Vagina (tissue), 2 donors: ENCODE data around the gene RPUSD2. TPM values are rescaled to one million over a fixed set of nuclear protein-coding genes. Genes with fewer than 3 reads are reported as not detected.

ENCODE experiments used
- DNase-seq, 2 donors: peaks; one replicate each; pipeline ENCODE4 v3.0.0-alpha.2; 2017; ENCODE audit errors: extremely low spot score in 2 of 2
- H3K27ac ChIP-seq: fragments of 200-600 bp; sonication (generic); one replicate; pipeline ENCODE4 v1.5.1; 2019
- H3K27me3 ChIP-seq: fragments of 200-600 bp; sonication (generic); one replicate; pipeline ENCODE4 v1.5.1; 2019
- H3K36me3 ChIP-seq, 2 donors: fragments of 200-600 bp; sonication (generic); one replicate each; pipeline ENCODE4 v1.5.1; 2017 to 2019
- H3K4me1 ChIP-seq: fragments of 200-600 bp; sonication (generic); one replicate; pipeline ENCODE4 v1.5.1; 2019
- H3K4me3 ChIP-seq, 2 donors: fragments of 200-600 bp; sonication (generic); 1 replicate in 1 of 2; 2 replicates in 1 of 2; pipeline ENCODE4 v1.5.1; 2016 to 2019
- H3K9me3 ChIP-seq: fragments of 200-600 bp; sonication (generic); one replicate; pipeline ENCODE4 v1.5.1; 2019
- POLR2A ChIP-seq, 2 donors: fragments of 450-650 bp; IDR thresholded peaks; one replicate each; pipeline ENCODE4 v1.6.1; 2017; ENCODE audit warnings: antibody characterized with exemption in 2 of 2, mild to moderate bottlenecking in 2 of 2, moderate library complexity in 2 of 2
- POLR2AphosphoS5 ChIP-seq, 2 donors: sonication (generic); formaldehyde crosslinking; IDR thresholded peaks; one replicate each; pipeline ENCODE4 v1.9.0; 2017; ENCODE audit warnings: antibody characterized with exemption in 2 of 2, mild to moderate bottlenecking in 2 of 2, low read depth in 1 of 2; ENCODE audit not compliant: insufficient read depth in 1 of 2
- intact Hi-C: fragments of 100-400 bp; cut with DNase I; formaldehyde crosslinking; loops from one replicate; pipeline ENCODE4 v1.15.1; 2023
- total RNA-seq: library from RNA; depleted of rRNA; stranded (reverse); fragments of >200 nt; gene quantifications from one replicate; pipeline ENCODE4 v1.2.3, GENCODE V29; 2016
- TF ChIP-seq, protein P1 (sequence below), 3 experiments: fragments of 450-650 bp in 2 of 3; fragments of 200-600 bp in 1 of 3; sonication (generic) in 1 of 3; IDR thresholded peaks; one replicate each; pipeline ENCODE4 v1.5.1; 2017 to 2019; ENCODE audit warnings: antibody characterized with exemption in 3 of 3, mild to moderate bottlenecking in 2 of 3, moderate library complexity in 2 of 3

The RPUSD2 gene
- total RNA-seq, 1 donor from 2014 or later, result 12.8 TPM

DNA sequence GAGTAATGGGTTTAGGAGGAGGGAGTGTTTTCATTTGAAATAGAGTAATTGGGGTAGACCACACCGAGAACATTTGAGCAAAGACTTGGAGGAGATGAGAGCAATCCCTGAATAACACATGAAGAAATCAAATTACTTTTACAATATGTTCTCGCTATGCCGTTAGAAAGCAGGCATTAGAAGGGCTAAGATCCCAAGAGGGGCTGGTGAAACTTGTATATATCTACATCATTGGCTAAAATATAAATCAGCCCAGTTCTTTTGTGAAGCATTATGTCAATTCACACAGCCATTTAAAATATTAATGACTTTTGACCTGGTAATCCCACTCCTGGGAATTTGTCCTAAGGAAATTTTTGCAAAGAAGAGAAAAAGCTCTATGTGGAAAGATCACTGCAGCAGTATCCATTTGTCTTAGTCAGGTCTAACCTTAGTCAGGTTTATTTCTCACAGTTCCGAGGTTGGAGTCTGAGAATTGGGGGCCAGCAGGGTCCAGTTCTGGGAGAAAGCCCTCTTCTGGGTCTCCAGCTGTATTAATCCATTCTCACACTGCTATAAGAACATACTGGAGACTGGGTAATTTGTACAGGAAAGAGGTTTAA lies 35.2 kb upstream of the RPUSD2 start:
- Histone ChIP-seq H3K27ac (no peak overlapping the region), H3K27me3 (no peaks in the 10 kb centered on the region), H3K4me1 (no peaks in the 10 kb centered on the region), H3K36me3 (no peaks in the 10 kb centered on the region), H3K9me3 (no peaks in the 10 kb centered on the region), H3K4me3 (no peak overlapping the region)
- TF ChIP-seq POLR2AphosphoS5 (IDR thresholded peaks at IDR 0.05; ENCODE audit: insufficient read depth in 1 of 2, low read depth in 1 of 2) (no peak), POLR2A (IDR thresholded peaks at IDR 0.05) (no peak)
- TF ChIP-seq, protein P1, sequence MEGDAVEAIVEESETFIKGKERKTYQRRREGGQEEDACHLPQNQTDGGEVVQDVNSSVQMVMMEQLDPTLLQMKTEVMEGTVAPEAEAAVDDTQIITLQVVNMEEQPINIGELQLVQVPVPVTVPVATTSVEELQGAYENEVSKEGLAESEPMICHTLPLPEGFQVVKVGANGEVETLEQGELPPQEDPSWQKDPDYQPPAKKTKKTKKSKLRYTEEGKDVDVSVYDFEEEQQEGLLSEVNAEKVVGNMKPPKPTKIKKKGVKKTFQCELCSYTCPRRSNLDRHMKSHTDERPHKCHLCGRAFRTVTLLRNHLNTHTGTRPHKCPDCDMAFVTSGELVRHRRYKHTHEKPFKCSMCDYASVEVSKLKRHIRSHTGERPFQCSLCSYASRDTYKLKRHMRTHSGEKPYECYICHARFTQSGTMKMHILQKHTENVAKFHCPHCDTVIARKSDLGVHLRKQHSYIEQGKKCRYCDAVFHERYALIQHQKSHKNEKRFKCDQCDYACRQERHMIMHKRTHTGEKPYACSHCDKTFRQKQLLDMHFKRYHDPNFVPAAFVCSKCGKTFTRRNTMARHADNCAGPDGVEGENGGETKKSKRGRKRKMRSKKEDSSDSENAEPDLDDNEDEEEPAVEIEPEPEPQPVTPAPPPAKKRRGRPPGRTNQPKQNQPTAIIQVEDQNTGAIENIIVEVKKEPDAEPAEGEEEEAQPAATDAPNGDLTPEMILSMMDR (IDR thresholded peaks at IDR 0.05), result no peak
- intact Hi-C loops, result no loop called here
- DNase-seq, result no peak

DNA sequence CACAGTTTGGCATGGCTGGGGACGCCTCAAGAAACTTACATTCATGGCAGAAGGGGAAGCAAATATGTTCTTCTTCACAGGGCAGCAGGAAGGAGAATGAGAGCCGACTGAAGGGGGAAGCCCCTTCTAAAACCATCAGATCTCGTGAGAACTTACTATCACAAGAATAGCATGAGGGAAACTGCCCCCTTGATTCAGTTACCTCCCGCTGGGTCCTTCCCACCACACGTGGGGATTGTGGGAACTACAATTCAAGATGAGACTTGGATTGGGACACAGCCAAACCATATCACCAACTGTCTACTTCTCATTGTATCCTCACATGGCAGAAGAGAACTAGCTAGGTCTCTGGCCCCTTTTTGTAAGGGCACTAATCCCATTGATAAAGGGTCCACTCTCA lies 34.7 kb upstream of the RPUSD2 start:
- intact Hi-C loops, result no loop called here
- Histone ChIP-seq H3K4me1 (no peaks in the 10 kb centered on the region), H3K4me3 (no peak overlapping the region), H3K27me3 (no peaks in the 10 kb centered on the region), H3K9me3 (no peaks in the 10 kb centered on the region), H3K27ac (no peak overlapping the region), H3K36me3 (no peaks in the 10 kb centered on the region)
- TF ChIP-seq, protein P1 (IDR thresholded peaks at IDR 0.05), result no peak
- TF ChIP-seq POLR2AphosphoS5 (IDR thresholded peaks at IDR 0.05; ENCODE audit: insufficient read depth in 1 of 2, low read depth in 1 of 2) (no peak), POLR2A (IDR thresholded peaks at IDR 0.05) (no peak)
- no peak for DNase-seq

DNA sequence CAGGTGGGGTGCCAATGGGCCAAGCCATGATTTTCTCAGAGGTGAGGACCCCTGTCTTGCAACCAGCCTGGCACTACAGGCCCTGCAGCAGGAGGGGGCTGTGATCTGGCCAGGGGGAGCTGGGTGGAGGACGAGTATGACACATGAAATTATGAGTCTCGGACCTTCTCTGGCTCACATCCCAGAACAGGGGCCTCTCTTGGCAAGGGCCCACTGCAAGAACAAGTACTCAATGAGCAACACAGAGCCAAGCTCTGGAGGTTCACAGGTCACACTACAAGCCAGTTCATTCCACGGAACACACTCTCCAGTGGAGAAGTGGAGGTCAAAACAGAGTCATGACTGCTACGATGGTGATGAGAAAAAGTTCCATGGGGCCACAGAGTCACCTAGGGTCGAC lies 32.6 kb upstream of the RPUSD2 start:
- Histone ChIP-seq H3K27ac (no peak overlapping the region), H3K27me3 (no peaks in the 10 kb centered on the region), H3K4me1 (no peaks in the 10 kb centered on the region), H3K4me3 (no peak overlapping the region), H3K36me3 (no peaks in the 10 kb centered on the region), H3K9me3 (no peaks in the 10 kb centered on the region)
- no peak for DNase-seq
- intact Hi-C loops, result no loop called here
- no peak for TF ChIP-seq POLR2AphosphoS5 (IDR thresholded peaks at IDR 0.05; ENCODE audit: insufficient read depth in 1 of 2, low read depth in 1 of 2)
- TF ChIP-seq POLR2A (IDR thresholded peaks at IDR 0.05), result no peak
- TF ChIP-seq, protein P1 (IDR thresholded peaks at IDR 0.05), result no peak

DNA sequence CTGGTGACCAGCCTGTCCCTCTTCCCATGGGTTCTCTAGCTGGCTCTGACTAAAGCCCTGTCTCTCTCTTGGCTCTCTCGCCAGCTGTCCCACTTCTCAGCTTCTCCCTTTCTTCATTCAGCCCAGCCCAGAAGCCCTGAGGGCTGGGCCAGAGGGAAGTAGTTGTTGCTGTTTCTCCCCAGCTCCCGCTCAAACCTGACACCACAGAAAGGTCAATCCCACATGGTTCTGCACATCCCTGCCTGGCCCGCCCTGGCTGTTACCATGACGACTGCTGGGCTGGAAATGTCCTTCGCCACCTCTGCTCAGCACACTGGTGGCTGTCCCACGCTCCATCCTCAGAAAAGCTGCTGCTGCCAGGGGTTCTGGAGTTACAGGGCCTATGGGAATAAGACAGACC lies 30.1 kb upstream of the RPUSD2 start:
- Histone ChIP-seq H3K4me1 (no peaks in the 10 kb centered on the region), H3K27ac (no peak overlapping the region), H3K9me3 (no peaks in the 10 kb centered on the region), H3K27me3 (no peaks in the 10 kb centered on the region), H3K36me3 (no peaks in the 10 kb centered on the region), H3K4me3 (no peak overlapping the region)
- intact Hi-C loops, result no loop called here
- no peak for DNase-seq
- TF ChIP-seq POLR2A (IDR thresholded peaks at IDR 0.05), result no peak
- TF ChIP-seq, protein P1 (IDR thresholded peaks at IDR 0.05), result no peak
- TF ChIP-seq POLR2AphosphoS5 (IDR thresholded peaks at IDR 0.05; ENCODE audit: insufficient read depth in 1 of 2, low read depth in 1 of 2), result no peak

DNA sequence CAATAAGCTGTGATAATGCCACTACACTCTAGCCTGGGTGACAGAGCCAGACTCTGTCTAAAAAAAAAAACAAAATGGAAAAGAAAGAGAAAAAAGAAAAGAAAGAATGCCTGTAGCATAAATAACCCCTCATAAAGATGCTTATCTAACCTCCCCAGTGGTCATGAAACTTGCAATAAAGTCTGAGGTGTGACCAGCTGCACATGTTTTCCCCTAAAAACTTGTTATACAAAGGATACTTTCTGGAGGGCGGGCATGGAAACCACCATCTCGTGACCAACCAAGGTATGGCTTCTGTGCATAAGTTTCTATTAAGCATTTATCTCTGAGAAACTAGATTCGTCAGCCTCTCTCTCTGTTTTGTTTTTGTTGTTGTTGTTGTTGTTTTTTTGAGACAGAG lies 26.0 kb upstream of the RPUSD2 start:
- Histone ChIP-seq H3K36me3 (no peaks in the 10 kb centered on the region), H3K4me3 (no peak overlapping the region), H3K27me3 (no peaks in the 10 kb centered on the region), H3K9me3 (no peaks in the 10 kb centered on the region), H3K4me1 (no peaks in the 10 kb centered on the region), H3K27ac (no peak overlapping the region)
- DNase-seq, result no peak
- intact Hi-C loops, result no loop called here
- TF ChIP-seq POLR2A (IDR thresholded peaks at IDR 0.05), result no peak
